GM19372 (cell line): Measurements from ENCODE around the gene SDK1.

ENCODE experiments used
- ATAC-seq: cut with Tn5 transposase; IDR thresholded peaks from one replicate; pipeline ENCODE4 v1.9.1; 2021; ENCODE audit warnings: mild to moderate bottlenecking, low read depth, moderate library complexity; ENCODE audit not compliant: unreplicated experiment

The SDK1 gene

GRCh38 chr7:3300651-3301448 lies at the start of gene SDK1:
SDK1 (plus strand) TSS chr7:3301252; CDS start chr7:3301587, 335 bp downstream.
- ATAC-seq: peak; percentile 92

GRCh38 chr7:3254718-3255117 lies 46.3 kb upstream of the SDK1 start:
- no peak for ATAC-seq

GRCh38 chr7:3259711-3260400 lies 41.2 kb upstream of the SDK1 start:
- ATAC-seq: peak; percentile 22

- peak; percentile 75 for ATAC-seq
These were observed 40.7 kb upstream of the SDK1 start for GRCh38 chr7:3260401-3260715.

- no peak for ATAC-seq
These were observed 36.2 kb upstream of the SDK1 start for GRCh38 chr7:3264693-3265339.

- no peak for ATAC-seq
These were observed 35.7 kb upstream of the SDK1 start for GRCh38 chr7:3265388-3265787.

- no peak for ATAC-seq
These were observed 34.8 kb upstream of the SDK1 start for GRCh38 chr7:3266240-3266639.

GRCh38 chr7:3267966-3268690 lies 32.9 kb upstream of the SDK1 start:
- ATAC-seq: no peak

- ATAC-seq: no peak
These were observed 30.7 kb upstream of the SDK1 start for GRCh38 chr7:3270362-3270761.

- no peak for ATAC-seq
These were observed 29.8 kb upstream of the SDK1 start for GRCh38 chr7:3271298-3271697.

GRCh38 chr7:3272691-3273141 lies 28.3 kb upstream of the SDK1 start:
- no peak for ATAC-seq

GRCh38 chr7:3274131-3274530 lies 26.9 kb upstream of the SDK1 start:
- no peak for ATAC-seq

GRCh38 chr7:3277604-3278572 lies 23.2 kb upstream of the SDK1 start:
- ATAC-seq: no peak

- no peak for ATAC-seq
These were observed 21.8 kb upstream of the SDK1 start for GRCh38 chr7:3279147-3279818.

- no peak for ATAC-seq
These were observed 20.6 kb upstream of the SDK1 start for GRCh38 chr7:3280445-3280844.

GRCh38 chr7:3280946-3281656 lies 20.0 kb upstream of the SDK1 start:
- no peak for ATAC-seq

GRCh38 chr7:3282457-3282856 lies 18.6 kb upstream of the SDK1 start:
- ATAC-seq: no peak

GRCh38 chr7:3283130-3283704 lies 17.8 kb upstream of the SDK1 start:
- ATAC-seq: no peak
